Pons (tissue), 1 donor: Measurements from ENCODE around the gene ROMO1.
"Not testable (repeated sequence)": the region's sequence is repeated elsewhere in the genome, so short reads cannot be mapped to it uniquely, and the experiment has no call there.

Experiments
- DNase-seq: peaks from one replicate; pipeline ENCODE4 v3.0.0-alpha.2; 2016; ENCODE audit warnings: low spot score

The ROMO1 gene

DNA sequence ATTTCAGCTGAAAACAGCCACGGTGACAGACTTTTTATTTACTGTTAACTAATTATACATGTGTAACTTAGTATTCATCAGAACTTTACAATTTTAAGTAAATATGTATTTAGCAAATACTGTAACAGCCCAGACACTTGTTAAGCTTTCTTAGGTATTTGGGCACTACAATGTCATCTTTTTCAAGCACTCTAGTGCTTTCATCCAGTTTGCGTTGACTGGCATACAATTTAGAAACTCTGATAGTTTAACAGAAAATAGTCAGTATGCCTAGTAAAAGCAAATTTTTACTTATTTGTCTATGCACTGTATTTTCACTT is 32.2 kb downstream of the ROMO1 start:
- DNase-seq: no peak

DNA sequence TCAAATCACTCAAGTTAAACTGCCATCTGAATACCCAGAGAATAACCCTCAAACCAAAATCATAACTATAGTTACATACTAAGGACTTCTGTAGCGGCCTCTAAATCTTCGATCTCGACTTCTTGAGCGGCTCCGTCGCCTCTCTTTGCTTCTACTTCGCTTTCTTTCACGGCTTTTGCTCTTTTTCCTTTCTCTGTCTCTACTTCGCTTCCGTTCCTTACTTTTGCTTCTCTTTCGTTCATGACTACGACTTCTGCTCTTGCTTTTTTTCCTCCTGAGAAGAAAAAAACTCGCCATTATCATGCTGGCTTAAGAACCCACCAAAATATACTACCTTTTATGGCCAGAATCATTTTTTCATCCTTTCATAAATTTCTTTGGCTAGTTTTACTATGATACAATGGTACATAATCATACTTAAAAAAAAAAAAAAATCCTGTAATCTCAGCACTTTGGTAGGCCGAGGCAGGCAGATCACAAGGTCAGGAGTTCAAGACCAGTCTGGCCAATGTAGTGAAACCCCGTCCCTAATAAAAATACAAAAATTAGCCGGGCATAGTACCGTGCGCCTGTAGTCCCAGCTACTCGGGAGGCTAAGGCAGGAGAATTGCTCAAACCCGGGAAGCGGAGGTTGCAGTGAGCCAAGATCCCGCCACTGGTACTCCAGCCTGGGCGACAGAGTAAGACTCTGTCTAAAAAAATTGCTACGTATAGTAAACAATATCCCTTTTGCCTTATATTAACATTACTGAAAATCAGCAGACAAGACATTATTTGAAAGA is 32.8 kb downstream of the ROMO1 start:
- no peak for DNase-seq

DNA sequence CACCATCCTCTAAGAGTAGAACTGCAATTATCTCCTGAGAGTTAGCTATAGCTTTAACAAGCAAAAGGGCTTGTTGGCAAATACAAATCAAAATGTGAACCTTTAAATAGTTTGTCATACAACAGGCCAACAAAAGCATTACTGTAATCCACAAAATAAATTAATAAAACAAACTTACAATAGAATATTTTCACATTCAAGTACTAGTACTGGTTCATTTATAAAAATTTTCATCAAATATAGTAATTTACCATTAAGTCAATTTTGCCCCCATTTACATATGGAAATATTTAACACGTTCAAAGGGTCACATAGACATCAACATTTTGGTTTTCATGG is 33.4 kb downstream of the ROMO1 start:
- DNase-seq: no peak

DNA sequence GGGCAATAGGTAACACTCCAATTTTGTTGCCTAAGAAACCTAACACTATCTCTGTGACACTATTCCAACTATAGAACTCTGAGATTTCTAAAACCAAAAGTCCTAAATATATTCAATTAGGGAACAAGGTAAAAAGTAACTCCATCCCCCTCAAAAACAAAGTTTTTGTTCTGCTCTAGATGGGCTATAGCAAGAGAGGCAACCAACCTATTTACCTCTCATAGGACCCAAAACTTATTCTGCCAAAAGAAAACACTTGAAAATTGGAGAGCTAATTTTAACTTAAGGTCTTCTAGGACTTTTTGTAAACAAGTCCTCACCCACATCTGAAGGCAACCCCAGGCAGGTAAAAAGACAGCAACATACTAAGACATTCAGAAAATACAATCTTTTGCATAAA is 35.2 kb downstream of the ROMO1 start:
- DNase-seq: no peak

DNA sequence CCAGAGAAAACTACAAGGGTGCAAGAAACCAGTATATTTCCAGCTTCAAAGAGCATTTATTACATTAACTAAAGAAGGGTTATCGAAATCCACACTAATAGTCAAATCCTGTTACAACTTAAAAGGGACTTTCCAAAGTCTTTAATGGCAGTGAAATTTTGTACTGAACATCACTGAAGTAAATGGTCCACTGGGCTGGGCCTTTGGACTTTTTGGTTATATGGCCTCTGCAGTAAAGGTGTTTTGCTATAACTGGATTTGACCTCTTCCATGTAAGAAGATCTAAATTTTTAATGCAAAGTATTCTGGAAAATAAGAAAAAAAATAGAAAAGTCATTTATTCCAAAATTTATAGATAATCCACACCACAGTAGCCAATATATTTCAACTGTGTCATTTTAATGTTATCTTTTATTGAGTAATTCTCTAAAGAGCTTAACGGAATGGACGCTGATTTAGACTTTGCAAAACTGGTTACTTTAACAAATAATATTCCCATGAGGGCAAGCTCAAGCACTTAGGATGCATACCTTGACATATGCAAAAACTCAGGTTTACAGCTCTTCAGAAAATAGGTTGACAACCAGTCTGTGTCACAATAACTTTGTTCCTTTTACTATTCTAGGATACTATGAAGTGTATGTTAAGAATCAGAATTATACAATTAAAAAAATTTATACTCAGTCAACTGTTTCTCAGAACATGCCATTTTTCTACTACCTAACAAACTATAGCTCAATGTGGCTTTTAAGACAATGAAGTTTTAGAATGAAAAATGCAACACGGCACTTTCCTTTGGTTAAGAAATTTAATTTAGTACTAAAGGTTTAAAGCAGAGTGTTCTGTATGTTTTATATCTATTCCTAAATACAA is 35.8 kb downstream of the ROMO1 start:
- no peak for DNase-seq

DNA sequence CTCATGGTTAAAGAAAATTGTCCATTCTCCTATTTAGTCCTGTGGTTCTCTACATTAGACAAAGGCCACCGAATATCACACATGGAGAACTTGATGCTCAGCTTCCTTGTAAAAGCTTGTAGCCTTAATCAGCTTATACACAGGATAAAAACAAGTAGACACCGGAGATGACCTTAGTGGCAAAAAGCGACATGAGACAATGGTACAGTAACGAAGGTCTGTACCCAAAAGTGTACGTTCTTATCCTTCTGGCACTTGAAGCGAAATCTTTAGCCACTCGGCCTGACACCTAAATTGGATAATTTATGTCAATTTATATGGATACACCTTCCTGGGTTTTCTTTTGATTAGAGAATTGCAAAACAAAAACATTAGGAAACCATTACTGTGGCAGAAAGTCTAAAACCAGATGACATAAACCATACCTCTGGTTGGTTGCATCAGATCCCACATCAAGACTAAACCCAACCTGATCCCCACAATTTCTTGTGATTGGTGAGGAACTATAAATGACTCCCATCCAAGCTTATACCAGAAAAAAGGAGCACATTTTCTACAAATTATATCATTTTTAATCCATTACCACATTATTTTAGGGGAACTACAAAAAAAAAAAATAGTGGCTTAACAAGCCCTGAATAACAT is 36.7 kb downstream of the ROMO1 start:
- no peak for DNase-seq

DNA sequence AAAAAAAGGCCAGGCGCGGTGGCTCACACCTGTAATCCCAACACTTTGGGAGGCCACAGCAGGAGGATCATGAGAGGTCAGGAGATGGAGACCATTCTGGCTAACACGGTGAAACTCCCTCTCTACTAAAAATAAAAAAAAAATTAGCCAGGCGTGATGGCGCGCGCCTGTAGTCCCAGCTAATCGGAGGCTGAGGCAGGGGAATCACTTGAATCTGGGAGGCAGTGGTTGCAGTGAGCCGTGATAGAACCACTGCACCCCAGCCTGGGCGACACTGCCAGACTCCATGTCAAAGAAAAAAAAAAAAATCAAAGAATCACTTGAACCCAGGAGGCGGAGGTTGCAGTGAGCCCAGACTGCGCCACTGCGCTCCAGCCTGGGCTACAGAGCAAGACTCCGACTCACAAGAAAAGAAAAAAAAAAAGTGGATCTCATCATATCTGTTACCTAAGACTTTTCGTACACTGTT is 38.7 kb downstream of the ROMO1 start:
- no peak for DNase-seq

DNA sequence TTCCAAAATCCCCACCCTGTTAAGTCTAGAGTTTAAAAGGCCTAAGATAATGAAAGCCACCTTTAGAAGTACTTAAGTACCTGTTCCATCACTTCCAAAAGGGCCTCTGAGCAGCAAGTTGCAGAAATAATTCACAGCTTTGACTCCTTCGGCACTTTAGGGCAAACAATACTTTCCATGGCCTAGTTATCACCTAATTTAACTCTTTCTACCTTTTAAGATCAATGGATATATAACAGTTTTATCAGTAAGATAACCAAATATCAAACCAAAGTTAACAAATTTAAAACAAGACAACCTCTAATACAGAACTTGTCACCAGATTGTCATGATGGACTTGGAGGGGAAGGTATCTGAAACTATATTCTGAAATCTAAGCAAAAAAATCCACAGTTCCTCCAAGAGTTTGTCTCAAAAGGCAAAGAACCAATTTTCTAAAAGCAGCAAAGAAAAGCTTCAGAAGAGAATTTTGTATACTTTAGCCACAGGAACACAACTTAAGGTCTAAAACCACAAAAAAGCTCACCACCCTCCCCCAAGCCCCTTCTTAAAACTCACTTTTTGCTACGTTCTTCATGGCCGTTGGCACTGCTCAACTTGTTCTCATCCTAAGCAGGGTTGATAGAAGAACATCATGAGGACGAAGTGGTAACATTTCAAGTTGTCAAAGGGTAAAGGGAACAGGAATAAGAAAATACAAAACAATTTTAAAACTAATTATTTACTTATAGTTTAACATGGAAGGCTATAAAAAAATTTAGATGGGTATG is 39.4 kb downstream of the ROMO1 start:
- no peak for DNase-seq

DNA sequence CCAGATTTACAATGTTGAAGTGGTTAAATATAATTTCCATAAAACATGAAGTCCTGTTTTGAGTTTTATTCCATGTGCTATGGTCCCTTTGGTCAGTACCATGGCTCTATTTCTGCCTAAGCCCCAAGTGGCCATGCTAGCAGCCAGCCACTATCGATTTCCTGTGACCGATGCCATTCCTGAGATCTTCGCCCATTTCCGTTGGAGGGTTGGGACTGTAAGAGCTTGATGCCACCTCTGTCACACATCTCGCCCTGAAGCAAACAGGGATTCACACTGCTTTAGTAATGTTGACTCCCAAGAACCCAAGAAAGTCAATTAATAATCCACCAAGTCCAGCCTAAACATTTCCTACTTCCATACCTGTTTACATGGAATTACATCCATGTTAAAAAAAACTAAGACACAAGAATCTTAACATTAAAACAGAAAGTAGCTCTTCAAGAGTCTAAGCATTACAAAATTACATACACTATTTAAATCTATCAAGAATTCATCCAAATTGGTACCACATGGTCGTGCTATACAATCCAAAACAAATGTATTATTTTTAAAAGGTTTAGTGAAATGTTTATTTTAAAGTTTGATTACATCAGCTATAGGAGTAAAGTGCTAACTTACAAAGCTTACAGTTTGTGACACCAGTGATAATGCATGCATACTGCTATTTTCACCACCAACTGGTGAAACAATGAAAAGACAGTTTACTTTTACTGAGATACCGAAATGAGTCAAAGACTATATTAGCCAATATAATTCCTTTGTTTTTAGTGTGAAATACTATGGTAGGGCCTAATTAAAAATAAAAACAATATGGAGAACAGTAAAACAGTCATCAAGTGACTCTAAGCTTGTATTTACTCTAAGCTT is 40.3 kb downstream of the ROMO1 start:
- peak; percentile 32 for DNase-seq

DNA sequence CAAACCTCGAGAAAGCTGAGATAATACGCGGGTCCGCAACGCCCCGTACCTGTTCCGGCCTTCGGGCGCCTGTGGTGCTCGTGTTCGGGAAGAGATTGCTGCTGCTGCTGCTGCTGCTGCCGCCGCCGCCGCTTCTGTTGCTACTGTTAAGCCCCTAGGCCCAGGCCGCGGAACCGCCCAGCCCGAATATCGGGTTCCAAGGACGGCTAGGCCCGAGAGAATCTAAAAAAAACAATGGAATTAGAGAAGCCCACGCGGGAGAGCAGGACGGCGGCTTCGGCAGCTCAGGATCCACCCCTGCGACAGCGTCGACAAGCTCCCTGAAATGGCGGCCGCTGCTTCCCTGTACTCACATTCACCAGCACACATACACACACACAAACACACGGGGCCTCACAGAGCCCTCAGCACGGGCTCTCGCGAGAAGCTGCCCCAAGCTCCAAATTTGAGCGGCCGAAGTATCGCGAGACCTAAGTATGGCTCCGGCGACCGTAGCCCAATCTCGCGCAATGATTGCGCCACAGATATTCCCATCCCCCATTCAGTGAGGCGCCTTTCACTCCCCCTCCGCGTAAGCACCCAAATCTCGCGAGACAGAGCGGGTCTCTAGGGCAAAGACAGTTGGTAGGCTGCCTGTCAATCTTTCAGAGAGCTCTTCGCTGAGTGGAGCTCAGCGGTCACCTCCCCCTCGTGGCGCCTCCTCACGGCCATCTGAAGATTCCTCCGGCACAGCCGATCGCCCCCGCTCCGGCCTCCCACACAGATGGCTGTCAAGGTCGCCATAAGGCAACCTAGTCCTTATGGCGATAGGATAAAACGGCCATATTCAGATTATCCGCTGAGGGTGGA is 42.9 kb downstream of the ROMO1 start, which contains the start of gene RBM39:
Gene RBM39, minus strand, starts transcription at position 369 of the 849 bp plus-strand sequence. CDS start 1,386 bp downstream, outside the sequence.
- peak; percentile 100 for DNase-seq

DNA sequence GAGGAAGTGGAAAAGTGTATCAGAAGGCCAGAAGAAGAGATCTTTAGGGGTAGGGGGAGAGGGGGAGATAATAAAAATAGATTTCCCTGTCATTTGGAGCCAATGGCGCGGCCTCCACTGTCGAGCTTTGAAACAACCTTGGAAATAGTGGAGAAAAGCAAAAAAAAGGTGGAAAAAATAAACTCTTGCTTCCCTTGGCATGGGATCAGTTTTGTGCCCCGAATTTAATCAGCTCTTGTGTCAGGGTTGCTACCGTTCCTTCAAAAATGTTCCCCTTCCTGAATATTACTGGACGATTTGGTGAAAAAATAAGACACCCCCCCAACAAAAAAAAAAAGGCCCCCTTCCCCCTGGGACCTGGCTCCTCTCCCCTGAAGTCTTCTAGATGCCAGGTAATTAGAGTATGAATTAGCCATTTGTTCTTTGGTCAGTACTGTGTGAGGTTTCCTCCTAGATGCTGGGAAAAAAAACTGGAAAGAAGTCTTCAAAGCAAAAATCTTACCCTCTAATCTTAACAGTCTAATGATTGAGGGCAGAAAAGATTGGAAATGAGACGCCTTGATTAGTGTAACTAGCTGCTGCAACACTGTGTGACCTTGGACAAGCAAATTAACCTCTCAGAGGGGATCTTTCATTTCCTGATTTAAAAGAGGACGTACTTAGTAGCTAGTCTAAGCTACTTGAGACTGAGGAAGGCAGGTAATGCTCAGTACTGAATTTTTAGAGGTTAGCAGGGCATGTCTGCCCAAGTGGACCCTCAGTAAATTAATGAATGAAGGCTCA is 43.7 kb downstream of the ROMO1 start:
- DNase-seq: peak; percentile 68

DNA sequence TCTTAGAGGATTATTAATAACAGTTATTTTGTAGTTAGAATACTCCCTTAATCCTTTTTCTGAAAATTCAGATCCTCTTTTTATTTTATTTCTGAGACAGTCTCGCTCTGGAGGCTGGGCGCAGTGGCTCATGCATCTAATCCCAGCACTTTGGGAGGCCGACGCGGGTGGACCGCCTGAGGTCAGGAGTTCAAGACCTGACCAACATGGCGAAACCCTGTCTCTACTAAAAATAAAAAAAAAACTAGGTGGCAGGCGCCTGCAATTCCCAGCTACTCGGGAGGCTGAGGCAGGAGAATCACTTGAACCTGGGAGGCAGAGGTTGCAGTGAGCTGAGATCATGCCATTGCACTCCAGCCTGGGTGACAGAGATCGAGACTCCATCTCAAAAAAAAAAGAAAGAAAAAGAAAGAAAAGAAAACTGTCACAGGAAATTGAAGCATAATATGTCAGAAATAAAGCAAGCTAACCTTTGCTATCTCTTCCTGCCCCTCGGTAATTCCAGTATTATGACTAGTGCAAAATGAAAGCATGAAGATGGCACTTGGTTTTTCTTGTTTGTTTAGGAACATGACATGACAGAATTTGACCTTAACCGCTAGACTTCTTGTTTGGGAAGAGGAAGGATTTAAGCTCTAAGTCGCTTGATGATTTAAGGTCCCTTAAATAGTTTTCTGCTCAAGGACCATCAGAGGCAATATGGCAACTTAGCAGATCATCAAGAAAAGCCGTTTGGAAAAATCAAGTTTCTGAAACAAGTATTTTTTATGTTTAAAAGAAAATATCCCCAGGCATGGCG is 44.7 kb downstream of the ROMO1 start:
- DNase-seq: peak; percentile 65

DNA sequence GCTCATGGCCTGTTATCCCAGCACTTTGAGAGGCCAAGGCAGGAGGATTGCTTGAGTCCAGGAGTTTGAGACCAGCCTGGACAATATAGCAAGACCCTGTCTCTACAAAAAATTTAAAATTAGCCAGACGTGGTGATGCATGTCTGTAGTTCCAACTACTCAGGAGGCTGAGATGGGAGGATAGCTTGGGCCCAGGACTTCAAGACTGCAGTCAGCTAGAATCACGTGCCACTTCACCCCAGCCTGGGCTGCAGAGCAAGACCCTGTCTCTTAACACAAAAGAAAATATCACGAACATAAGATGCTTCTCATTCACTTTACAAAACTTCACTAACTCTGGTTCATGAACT is 45.3 kb downstream of the ROMO1 start:
- not testable (repeated sequence) for DNase-seq
